Hepatocyte (in vitro differentiated cells): Measurements from ENCODE around the gene LYSMD4.

ENCODE experiments used
- CTCF ChIP-seq: fragments of 200-600 bp; sonication (generic); IDR thresholded peaks from 2 replicates; pipeline ENCODE4 v1.5.1; 2016; ENCODE audit warnings: antibody characterized with exemption, mild to moderate bottlenecking; ENCODE audit not compliant: poor library complexity
- EZH2 ChIP-seq: fragments of 200-600 bp; sonication (generic); IDR thresholded peaks from 2 replicates; pipeline ENCODE4 v1.6.1; 2016; ENCODE audit warnings: antibody characterized with exemption, mild to moderate bottlenecking, borderline replicate concordance
- EZH2phosphoT487 ChIP-seq: fragments of 200-600 bp; sonication (generic); IDR thresholded peaks from one replicate; pipeline ENCODE4 v1.6.1; 2018; ENCODE audit warnings: antibody characterized with exemption, mild to moderate bottlenecking, low read depth, moderate library complexity; ENCODE audit not compliant: unreplicated experiment, severe bottlenecking

- TF ChIP-seq CTCF (no peak), EZH2 (no peak), EZH2phosphoT487 (no peak)
These were observed 19.3 kb upstream of the LYSMD4 start for GRCh38 chr15:99752556-99752955.
